ENCODE results near the gene GCK.

Gene GCK

DNA sequence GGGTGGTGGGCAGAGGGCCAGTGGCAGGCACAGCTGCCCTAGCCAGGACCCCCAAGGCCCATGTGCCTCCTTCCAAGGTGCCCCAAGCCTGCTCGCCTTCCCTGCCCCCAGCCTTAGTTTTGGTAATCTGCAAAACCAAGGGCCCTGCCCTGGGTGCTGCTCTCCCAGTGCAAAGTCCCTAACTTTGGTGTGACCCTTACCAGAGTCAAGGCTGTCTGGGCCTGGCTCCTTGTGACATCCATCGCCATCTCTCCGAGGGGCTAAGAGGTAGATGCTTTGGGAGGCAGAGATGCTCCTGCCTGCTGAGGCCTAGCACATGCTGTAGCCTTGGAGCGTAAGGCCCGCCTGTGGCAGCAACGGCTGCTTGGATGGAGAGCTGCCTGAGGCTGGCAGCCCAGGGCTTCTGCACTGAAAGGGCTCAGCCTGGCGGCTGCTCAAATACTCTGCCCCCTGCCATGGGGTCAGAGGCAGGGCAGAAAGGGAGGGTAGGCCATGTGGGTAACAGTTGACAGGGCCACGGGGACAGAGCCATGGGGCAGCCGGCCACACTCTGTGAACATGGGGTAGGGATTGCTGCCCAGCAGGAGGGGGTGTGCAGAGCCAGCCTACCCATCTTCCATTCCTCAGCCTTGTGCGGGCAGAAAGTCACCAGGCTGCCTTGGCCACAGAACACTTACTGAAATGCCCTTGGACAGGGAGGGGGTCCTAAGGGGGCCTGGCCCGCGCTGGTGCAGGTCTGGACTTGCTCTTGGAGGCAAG lies 30.2 kb downstream of the GCK start:
- H3K4me1 ChIP-seq: no peaks in the 10 kb centered on the region
- TF ChIP-seq, protein P1, sequence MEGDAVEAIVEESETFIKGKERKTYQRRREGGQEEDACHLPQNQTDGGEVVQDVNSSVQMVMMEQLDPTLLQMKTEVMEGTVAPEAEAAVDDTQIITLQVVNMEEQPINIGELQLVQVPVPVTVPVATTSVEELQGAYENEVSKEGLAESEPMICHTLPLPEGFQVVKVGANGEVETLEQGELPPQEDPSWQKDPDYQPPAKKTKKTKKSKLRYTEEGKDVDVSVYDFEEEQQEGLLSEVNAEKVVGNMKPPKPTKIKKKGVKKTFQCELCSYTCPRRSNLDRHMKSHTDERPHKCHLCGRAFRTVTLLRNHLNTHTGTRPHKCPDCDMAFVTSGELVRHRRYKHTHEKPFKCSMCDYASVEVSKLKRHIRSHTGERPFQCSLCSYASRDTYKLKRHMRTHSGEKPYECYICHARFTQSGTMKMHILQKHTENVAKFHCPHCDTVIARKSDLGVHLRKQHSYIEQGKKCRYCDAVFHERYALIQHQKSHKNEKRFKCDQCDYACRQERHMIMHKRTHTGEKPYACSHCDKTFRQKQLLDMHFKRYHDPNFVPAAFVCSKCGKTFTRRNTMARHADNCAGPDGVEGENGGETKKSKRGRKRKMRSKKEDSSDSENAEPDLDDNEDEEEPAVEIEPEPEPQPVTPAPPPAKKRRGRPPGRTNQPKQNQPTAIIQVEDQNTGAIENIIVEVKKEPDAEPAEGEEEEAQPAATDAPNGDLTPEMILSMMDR (IDR thresholded peaks at IDR 0.05; ENCODE audit: low read depth, low read length): no peak
- no peaks in the 10 kb centered on the region for H3K9me3 ChIP-seq
- no peak overlapping the region for H3K4me3 ChIP-seq (ENCODE audit: low read depth, low read length)
- H3K36me3 ChIP-seq: no peaks in the 10 kb centered on the region
- DNase-seq: no peak
- no peaks in the 10 kb centered on the region for H3K27me3 ChIP-seq

DNA sequence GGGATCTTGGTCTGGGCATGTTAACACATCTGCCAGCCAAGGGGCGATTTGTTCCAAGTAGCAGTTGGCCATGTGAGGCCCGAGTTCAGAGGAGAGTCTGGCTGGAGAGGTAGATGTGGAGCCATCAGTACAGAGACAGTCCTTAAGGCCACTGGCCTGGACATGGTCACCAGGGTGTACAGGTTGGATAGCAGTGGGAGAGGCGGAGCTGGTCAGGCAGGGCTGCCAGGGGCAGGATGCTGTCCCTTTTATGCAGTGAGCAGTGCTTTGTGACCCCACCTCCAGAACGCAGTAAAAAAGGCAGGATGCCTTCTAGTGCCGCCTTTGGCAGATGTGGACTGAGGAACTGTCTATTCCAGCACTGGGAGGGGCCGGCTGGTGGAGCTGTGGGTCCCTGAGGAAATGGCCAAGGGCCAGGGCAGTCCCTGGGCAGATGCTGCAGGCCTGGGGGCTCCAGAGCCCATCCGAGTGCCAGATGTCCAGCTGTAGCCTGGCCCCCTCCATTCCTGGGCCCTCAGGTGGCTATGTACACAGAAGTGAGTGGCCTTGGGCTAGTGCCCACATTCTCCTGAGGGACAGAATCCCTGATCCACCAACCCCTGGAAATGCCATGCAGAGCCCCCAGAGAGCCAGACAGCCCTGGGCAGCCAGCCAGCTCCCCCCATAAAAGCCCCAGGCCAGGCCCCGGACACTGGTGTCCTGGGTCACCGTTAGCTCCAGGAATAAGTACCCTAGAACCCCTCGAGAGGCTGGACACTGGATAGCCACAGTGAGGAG lies 31.0 kb downstream of the GCK start:
- TF ChIP-seq, protein P1 (IDR thresholded peaks at IDR 0.05; ENCODE audit: low read depth, low read length): no peak
- peak; percentile 31 for DNase-seq
- H3K9me3 ChIP-seq: no peaks in the 10 kb centered on the region

DNA sequence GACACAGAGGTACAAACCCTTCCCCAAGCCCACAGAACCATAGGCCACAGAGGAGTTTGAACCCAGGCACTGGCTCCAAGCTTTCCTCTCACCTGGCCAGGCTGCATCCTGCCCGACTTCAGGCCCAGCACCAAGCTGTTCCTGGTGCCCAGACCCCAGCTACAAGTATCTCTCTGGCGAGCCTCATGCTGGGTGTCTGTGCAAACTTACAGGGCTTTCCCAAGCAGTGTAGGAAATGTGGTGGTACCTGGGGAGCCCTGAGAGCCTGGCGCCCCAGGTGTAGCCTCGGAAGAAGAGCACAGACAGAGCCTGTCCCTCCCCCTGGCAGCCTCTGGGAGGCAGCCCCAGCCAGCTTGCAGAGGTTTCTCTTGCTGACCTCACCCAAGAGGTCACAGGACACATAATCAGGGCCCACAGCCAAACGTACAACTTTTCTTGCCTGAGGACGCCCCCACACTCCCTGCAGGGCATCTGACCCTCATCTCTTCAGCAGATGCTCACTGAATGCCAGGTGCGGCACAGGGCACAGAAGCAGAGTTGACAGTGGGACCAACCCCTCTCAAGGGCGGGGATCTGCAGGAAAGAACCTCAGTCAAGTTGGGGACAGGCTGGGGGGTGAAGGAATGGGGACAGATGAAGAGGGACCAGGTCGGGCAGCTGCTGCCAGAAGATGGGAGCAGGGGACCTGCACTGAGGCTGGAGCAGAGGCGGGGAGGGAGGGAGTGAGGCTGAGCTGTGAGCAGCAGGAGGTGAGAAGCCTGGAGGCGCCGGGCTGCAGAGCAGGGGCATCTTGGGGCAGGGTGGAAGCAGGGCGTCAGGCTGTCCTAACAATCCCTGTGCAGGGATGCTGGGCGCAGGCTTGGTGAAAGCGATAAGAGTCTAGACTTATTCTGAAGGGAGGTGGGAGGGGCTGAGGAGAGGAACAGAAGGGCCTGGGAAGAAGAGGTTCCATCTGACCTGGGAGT lies 31.8 kb downstream of the GCK start:
- no peaks in the 10 kb centered on the region for H3K36me3 ChIP-seq

More for the DNA sequence above, 31.0 kb downstream of the GCK start:
- no peaks in the 10 kb centered on the region for H3K27me3 ChIP-seq
- no peak overlapping the region for H3K4me3 ChIP-seq (ENCODE audit: low read depth, low read length)
- H3K36me3 ChIP-seq: no peaks in the 10 kb centered on the region
- no peaks in the 10 kb centered on the region for H3K4me1 ChIP-seq

DNA sequence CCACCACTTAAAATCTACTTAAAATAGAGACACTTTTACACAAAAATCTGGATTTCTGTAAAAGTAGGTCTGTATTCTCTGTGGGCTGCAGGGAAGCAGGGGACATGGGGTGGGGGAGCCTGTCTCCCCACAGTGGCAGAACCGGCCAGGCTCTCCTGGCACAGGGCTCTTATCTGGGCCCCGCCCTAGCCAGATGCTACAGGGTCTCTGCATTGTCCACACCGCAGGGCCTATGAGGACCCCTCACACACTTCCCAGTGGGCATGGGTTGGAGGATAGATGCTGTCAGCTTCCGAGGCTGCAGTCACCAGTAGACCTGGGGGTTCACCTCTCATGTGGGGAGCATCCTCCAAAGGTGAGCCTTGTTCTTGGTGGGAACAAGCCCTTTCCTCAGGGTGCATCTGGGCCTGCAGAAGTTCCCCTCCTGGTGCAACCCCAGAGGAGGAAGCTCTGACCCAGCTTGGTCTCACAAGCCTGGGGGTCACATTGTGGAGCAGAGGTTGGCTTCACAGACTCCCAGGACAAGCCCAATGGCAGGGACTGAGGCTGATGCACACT lies 32.7 kb downstream of the GCK start:
- DNase-seq: no peak
- H3K4me1 ChIP-seq: no peaks in the 10 kb centered on the region
- H3K4me3 ChIP-seq (ENCODE audit: low read depth, low read length): no peak overlapping the region
- H3K36me3 ChIP-seq: no peaks in the 10 kb centered on the region
- TF ChIP-seq, protein P1 (IDR thresholded peaks at IDR 0.05; ENCODE audit: low read depth, low read length): no peak
- no peaks in the 10 kb centered on the region for H3K27me3 ChIP-seq
- H3K9me3 ChIP-seq: no peaks in the 10 kb centered on the region

More for the DNA sequence above, 31.8 kb downstream of the GCK start:
- H3K4me1 ChIP-seq: no peaks in the 10 kb centered on the region
- no peak overlapping the region for H3K4me3 ChIP-seq (ENCODE audit: low read depth, low read length)
- H3K27me3 ChIP-seq: no peaks in the 10 kb centered on the region
- H3K9me3 ChIP-seq: no peaks in the 10 kb centered on the region
- DNase-seq: no peak
- TF ChIP-seq, protein P1 (IDR thresholded peaks at IDR 0.05; ENCODE audit: low read depth, low read length): no peak

DNA sequence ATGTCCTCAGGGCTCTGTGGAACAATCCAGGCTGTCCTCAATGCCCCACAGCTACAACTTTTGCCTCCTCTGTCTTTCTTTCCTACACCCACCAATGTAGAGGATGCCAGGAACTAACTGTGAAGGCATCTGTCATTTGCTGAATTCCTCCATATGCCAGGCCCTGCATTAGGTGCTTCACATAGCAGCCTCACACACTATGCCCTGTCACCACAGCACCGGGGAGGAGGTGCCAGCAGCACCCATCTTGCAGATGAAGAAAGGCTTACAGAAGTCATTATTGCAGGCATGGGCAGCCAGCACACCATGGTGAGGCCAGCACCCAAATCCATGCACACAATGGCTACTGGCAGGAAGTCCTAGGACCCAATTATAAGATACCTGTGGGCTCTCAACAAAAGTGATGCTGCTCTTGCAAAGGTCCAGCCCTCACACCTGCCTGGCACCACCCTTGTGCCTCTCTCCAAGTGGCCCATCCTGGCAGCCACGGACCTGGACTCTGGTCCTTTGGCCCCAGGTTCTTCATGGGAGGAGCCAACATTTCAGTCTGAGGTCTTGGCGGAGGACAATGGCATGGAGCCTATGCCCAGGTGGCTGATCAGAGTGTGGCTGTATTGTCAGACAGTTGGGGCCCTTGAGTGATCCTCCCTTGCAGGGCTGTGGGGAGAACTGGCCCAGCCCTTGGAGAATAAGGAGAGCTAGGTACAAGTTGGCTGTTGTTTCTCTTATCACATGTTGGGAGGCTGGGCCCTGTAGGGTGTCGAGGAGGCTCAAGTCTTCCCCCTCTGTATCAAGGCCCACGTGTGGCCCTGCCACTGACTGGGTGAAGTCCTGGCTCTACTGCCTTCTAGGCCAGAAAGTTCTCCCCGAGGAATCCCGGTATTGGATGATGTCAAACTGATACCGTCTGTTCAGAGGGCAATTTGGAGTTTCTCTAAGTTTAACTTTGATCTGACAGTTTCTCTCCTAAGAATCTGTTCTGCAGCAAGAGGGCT lies 33.8 kb downstream of the GCK start:
- no peaks in the 10 kb centered on the region for H3K27me3 ChIP-seq
- no peak for DNase-seq
- no peak overlapping the region for H3K4me3 ChIP-seq (ENCODE audit: low read depth, low read length)
- TF ChIP-seq, protein P1 (IDR thresholded peaks at IDR 0.05; ENCODE audit: low read depth, low read length): no peak
- H3K4me1 ChIP-seq: no peaks in the 10 kb centered on the region
- H3K36me3 ChIP-seq: no peaks in the 10 kb centered on the region
- no peaks in the 10 kb centered on the region for H3K9me3 ChIP-seq

Measured in BE2C (cell line).